K562 (cell line): Measurements from ENCODE around the gene ARID3A. TPM values are rescaled to one million over a fixed set of nuclear protein-coding genes. Genes with fewer than 3 reads are reported as not detected.
A peak's percentile ranks its signal among the peaks of the same experiment; 100 is the strongest.

Source experiments
- ARID2 ChIP-seq: fragments of 450-650 bp; IDR thresholded peaks from 2 replicates; pipeline ENCODE4 v1.6.1; 2017; ENCODE audit warnings: antibody characterized with exemption, mild to moderate bottlenecking
- CAMTA2 ChIP-seq: fragments of 250-450 bp; sonication (Bioruptor Pico); conservative IDR thresholded peaks from 2 replicates; pipeline ENCODE4 v1.5.1; 2022
- CREB3L1 ChIP-seq: fragments of 450-650 bp; IDR thresholded peaks from 2 replicates; pipeline ENCODE4 v1.6.1; 2014; ENCODE audit warnings: low read depth, mild to moderate bottlenecking, moderate library complexity, borderline replicate concordance
- CREBBP ChIP-seq: IDR thresholded peaks from one replicate; pipeline ENCODE4 v1.6.1; 2012; ENCODE audit warnings: low read depth, mild to moderate bottlenecking, control low read depth, inconsistent platforms, low read length
- FOXO4 ChIP-seq: fragments of 450-650 bp; formaldehyde crosslinking; IDR thresholded peaks from 2 replicates; pipeline ENCODE4 v1.4.0; 2020; ENCODE audit warnings: mild to moderate bottlenecking, moderate library complexity
- HNRNPL ChIP-seq: fragments of 200-400 bp; formaldehyde crosslinking; IDR thresholded peaks from 2 replicates; pipeline ENCODE4 v1.6.1; 2017; ENCODE audit warnings: low read depth, mild to moderate bottlenecking, low read length
- KAT7 ChIP-seq: sonication (generic); formaldehyde crosslinking; IDR thresholded peaks from 2 replicates; pipeline ENCODE4 v1.8.0; 2022; ENCODE audit warnings: missing genetic modification reagents, mild to moderate bottlenecking, borderline replicate concordance
- MAZ ChIP-seq, 2 experiments: fragments of 450-650 bp in 1 of 2; sonication (generic) in 1 of 2; formaldehyde crosslinking; IDR thresholded peaks in 1 of 2; conservative IDR thresholded peaks in 1 of 2; 2 replicates each; pipeline versions ENCODE4 v1.4.0 to v1.5.0; 2020; ENCODE audit warnings: mild to moderate bottlenecking in 1 of 2, missing genetic modification reagents in 1 of 2
- PHF8 ChIP-seq: fragments of 200-600 bp; sonication (generic); IDR thresholded peaks from 2 replicates; pipeline ENCODE4 v1.6.1; 2012; ENCODE audit warnings: mixed run types, mild to moderate bottlenecking, inconsistent platforms, low read length, moderate library complexity, borderline replicate concordance
- RBM15 ChIP-seq: fragments of 200-400 bp; formaldehyde crosslinking; IDR thresholded peaks from 2 replicates; pipeline ENCODE4 v1.6.1; 2018; ENCODE audit warnings: mild to moderate bottlenecking, low read length, moderate library complexity; ENCODE audit not compliant: insufficient read depth
- SP2 ChIP-seq: IDR thresholded peaks from 2 replicates; pipeline ENCODE4 v1.6.1; 2011; ENCODE audit warnings: mild to moderate bottlenecking, low read depth, low read length, moderate library complexity; ENCODE audit not compliant: poor library complexity, severe bottlenecking; ENCODE audit errors: extremely low read depth
- U2AF2 ChIP-seq: fragments of 200-400 bp; formaldehyde crosslinking; optimal IDR thresholded peaks from 2 replicates; pipeline ENCODE3; 2017; ENCODE audit warnings: low read depth, mild to moderate bottlenecking, low read length
- ZNF57 ChIP-seq: fragments of 450-650 bp; formaldehyde crosslinking; IDR thresholded peaks from 2 replicates; pipeline ENCODE4 v1.4.0; 2020; ENCODE audit warnings: mild to moderate bottlenecking, moderate library complexity
- polyA plus RNA-seq, 8 experiments: library from polyadenylated mRNA; depleted of rRNA in 4 of 8; stranded (reverse) in 5 of 8; unstranded in 3 of 8; fragments of >200 nt; fragmentation: Nextera tagmentation in 2 of 8; fragmentation: Illumina TruSeq in 1 of 8; extraction: Ambion mirVana in 2 of 8; extraction: Trizol in 1 of 8; gene quantifications; 2 replicates each; pipeline versions ENCODE4 v1.2.1 to v1.2.3, GENCODE V29; 2011 to 2014; ENCODE audit warnings: inconsistent platforms in 1 of 8, missing spikeins in 1 of 8
- total RNA-seq, 7 experiments: library from RNA; depleted of rRNA in 6 of 7; stranded (reverse); fragments of >200 nt in 6 of 7; fragmentation: Illumina TruSeq in 2 of 7; extraction: Trizol in 2 of 7; gene quantifications; 2 replicates each; pipeline versions ENCODE4 v1.2.1 to v1.2.3, GENCODE V29; 2011 to 2021; ENCODE audit warnings: low replicate concordance in 1 of 7
- TF ChIP-seq, protein P1 (sequence below), 2 experiments: fragments of 450-650 bp in 1 of 2; sonication (generic) in 1 of 2; formaldehyde crosslinking in 1 of 2; IDR thresholded peaks in 1 of 2; conservative IDR thresholded peaks in 1 of 2; 2 replicates each; pipeline versions ENCODE4 v1.6.1 to v1.8.1; 2016 to 2023; ENCODE audit warnings: mild to moderate bottlenecking in 2 of 2, moderate library complexity in 2 of 2, inconsistent platforms in 1 of 2, missing genetic modification reagents in 1 of 2
- TF ChIP-seq, protein P2 (sequence below): fragments of 250-450 bp; sonication (Bioruptor Pico); IDR thresholded peaks from 2 replicates; pipeline ENCODE4 v1.5.0; 2020; ENCODE audit warnings: mild to moderate bottlenecking, borderline replicate concordance
- TF ChIP-seq, protein P3 (sequence below): fragments of 250-450 bp; sonication (Bioruptor Pico); IDR thresholded peaks from 2 replicates; pipeline ENCODE4 v1.8.0; 2021; ENCODE audit warnings: borderline replicate concordance, mild to moderate bottlenecking, moderate library complexity; ENCODE audit not compliant: poor library complexity, severe bottlenecking
- TF ChIP-seq, protein P4 (sequence below): fragments of 250-450 bp; sonication (Bioruptor Pico); IDR thresholded peaks from 2 replicates; pipeline ENCODE4 v1.8.0; 2022; ENCODE audit warnings: inconsistent platforms

The ARID3A gene
- total and polyA plus RNA-seq, 9 of the 15 experiments (the other 6 are each of a cell fraction or from before 2014, with no cell fraction given), result 1.4 to 118 (median 31.2) TPM

DNA sequence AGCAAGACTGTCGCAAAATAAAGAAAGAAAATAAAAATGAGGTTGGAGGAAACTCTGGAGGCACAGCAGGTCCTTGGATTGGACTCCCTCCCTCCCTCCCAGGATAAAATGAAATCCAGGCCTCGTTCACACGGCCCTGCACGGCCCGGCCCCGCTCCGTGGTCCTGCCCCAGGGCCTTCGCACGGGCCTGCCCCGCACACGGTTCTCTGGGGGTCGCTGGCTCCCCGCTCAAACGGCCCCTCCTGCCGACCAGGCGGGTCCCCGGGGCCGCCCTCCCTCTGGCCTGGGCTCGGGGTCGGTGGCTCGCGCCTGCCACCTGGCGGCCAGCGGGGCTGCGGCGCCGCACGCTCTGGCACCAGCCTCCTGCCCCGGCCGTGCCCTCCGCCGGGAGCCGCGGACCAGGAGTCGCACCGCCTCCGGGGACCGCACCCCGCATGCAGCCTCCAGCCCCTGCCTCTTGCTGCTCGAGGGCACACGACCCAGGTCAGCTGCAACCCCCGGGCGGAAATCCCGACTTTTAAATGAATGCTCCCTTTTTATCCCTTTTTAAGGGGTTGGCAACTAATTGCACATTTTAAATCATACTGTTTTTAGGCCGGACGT is 56.8 kb downstream of the ARID3A start (continued):
- TF ChIP-seq, protein P1, sequence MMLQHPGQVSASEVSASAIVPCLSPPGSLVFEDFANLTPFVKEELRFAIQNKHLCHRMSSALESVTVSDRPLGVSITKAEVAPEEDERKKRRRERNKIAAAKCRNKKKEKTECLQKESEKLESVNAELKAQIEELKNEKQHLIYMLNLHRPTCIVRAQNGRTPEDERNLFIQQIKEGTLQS (IDR thresholded peaks at IDR 0.05), result no peak
- TF ChIP-seq, protein P1 (CRISPR knock-in tag; conservative IDR thresholded peaks at IDR 0.05), result no peak
- TF ChIP-seq CAMTA2 (CRISPR knock-in tag), result no peak
- TF ChIP-seq ARID2, result 0 out of 2 replicates have a peak, but pooled peaks have one; percentile 23
- TF ChIP-seq PHF8, result peak; percentile 27; the same call in 1 of the 2 replicates
- TF ChIP-seq KAT7 (CRISPR knock-in tag), result 0 out of 2 replicates have a peak, but pooled peaks have one; percentile 15
- TF ChIP-seq, protein P2, sequence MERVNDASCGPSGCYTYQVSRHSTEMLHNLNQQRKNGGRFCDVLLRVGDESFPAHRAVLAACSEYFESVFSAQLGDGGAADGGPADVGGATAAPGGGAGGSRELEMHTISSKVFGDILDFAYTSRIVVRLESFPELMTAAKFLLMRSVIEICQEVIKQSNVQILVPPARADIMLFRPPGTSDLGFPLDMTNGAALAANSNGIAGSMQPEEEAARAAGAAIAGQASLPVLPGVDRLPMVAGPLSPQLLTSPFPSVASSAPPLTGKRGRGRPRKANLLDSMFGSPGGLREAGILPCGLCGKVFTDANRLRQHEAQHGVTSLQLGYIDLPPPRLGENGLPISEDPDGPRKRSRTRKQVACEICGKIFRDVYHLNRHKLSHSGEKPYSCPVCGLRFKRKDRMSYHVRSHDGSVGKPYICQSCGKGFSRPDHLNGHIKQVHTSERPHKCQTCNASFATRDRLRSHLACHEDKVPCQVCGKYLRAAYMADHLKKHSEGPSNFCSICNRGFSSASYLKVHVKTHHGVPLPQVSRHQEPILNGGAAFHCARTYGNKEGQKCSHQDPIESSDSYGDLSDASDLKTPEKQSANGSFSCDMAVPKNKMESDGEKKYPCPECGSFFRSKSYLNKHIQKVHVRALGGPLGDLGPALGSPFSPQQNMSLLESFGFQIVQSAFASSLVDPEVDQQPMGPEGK (CRISPR knock-in tag), result no peak
- no peak for TF ChIP-seq U2AF2
- TF ChIP-seq, protein P3, sequence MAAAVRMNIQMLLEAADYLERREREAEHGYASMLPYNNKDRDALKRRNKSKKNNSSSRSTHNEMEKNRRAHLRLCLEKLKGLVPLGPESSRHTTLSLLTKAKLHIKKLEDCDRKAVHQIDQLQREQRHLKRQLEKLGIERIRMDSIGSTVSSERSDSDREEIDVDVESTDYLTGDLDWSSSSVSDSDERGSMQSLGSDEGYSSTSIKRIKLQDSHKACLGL, result no peak
- peak; percentile 98 for TF ChIP-seq HNRNPL
- TF ChIP-seq ZNF57 (CRISPR knock-in tag), result no peak
- no peak for TF ChIP-seq SP2
- TF ChIP-seq MAZ (CRISPR knock-in tag; conservative IDR thresholded peaks at IDR 0.05 in 1 of 2, IDR thresholded peaks at IDR 0.05 in 1 of 2), result peak; percentile 80 to 96
- no peak for TF ChIP-seq CREB3L1
- TF ChIP-seq CREBBP, result no peak
- TF ChIP-seq RBM15, result no peak
- TF ChIP-seq, protein P4, sequence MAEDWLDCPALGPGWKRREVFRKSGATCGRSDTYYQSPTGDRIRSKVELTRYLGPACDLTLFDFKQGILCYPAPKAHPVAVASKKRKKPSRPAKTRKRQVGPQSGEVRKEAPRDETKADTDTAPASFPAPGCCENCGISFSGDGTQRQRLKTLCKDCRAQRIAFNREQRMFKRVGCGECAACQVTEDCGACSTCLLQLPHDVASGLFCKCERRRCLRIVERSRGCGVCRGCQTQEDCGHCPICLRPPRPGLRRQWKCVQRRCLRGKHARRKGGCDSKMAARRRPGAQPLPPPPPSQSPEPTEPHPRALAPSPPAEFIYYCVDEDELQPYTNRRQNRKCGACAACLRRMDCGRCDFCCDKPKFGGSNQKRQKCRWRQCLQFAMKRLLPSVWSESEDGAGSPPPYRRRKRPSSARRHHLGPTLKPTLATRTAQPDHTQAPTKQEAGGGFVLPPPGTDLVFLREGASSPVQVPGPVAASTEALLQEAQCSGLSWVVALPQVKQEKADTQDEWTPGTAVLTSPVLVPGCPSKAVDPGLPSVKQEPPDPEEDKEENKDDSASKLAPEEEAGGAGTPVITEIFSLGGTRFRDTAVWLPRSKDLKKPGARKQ (CRISPR knock-in tag), result no peak
- TF ChIP-seq FOXO4, result no peak
